ENCODE data around the gene PARP9.
"Not testable (repeated sequence)": the region's sequence is repeated elsewhere in the genome, so short reads cannot be mapped to it uniquely, and the experiment has no call there.

PARP9 gene

GRCh38 chr3:122568755-122569154 lies 4.7 kb upstream of the PARP9 start:
- Mint-ChIP-seq H3K4me1 (peaks cover 18% of the 10 kb centered on the region), H3K4me3 (no peak overlapping the region), H3K36me3 (ENCODE audit: low read depth) (no peaks in the 10 kb centered on the region), H3K27me3 (ENCODE audit: low read depth, poor library complexity) (peaks cover 27% of the 10 kb centered on the region), H3K9me3 (no peaks in the 10 kb centered on the region), H3K27ac (no peak overlapping the region)
- DNase-seq: no peak
- TF ChIP-seq CTCF (IDR thresholded peaks at IDR 0.05): no peak

GRCh38 chr3:122568131-122568530 lies 4.0 kb upstream of the PARP9 start:
- not testable (repeated sequence) for H3K36me3 Mint-ChIP-seq (ENCODE audit: low read depth); H3K27ac Mint-ChIP-seq; H3K4me3 Mint-ChIP-seq; H3K9me3 Mint-ChIP-seq; DNase-seq
- H3K4me1 Mint-ChIP-seq: peaks cover 16% of the 10 kb centered on the region
- H3K27me3 Mint-ChIP-seq (ENCODE audit: low read depth, poor library complexity): peaks cover 31% of the 10 kb centered on the region

- Mint-ChIP-seq H3K27ac (no peak overlapping the region), H3K27me3 (ENCODE audit: low read depth, poor library complexity) (peaks cover 53% of the 10 kb centered on the region), H3K36me3 (ENCODE audit: low read depth) (no peaks in the 10 kb centered on the region), H3K4me3 (peak overlapping the region; percentile 80), H3K4me1 (peaks cover 8% of the 10 kb centered on the region), H3K9me3 (no peaks in the 10 kb centered on the region)
- DNase-seq: no peak
- no peak for TF ChIP-seq CTCF (IDR thresholded peaks at IDR 0.05)
These were observed 429 bp downstream of the PARP9 start for GRCh38 chr3:122563717-122564025.

- TF ChIP-seq CTCF (IDR thresholded peaks at IDR 0.05): no peak
- Mint-ChIP-seq H3K4me1 (peaks cover 6% of the 10 kb centered on the region), H3K9me3 (no peaks in the 10 kb centered on the region), H3K36me3 (ENCODE audit: low read depth) (no peaks in the 10 kb centered on the region), H3K4me3 (peak overlapping the region; percentile 80), H3K27me3 (ENCODE audit: low read depth, poor library complexity) (peaks cover 53% of the 10 kb centered on the region), H3K27ac (no peak overlapping the region)
- no peak for DNase-seq
These were observed 980 bp downstream of the PARP9 start for GRCh38 chr3:122562923-122563716.

GRCh38 chr3:122560680-122561079 lies 3.4 kb downstream of the PARP9 start:
- no peak overlapping the region for H3K4me3 Mint-ChIP-seq
- no peaks in the 10 kb centered on the region for H3K9me3 Mint-ChIP-seq
- DNase-seq: peak; percentile 23
- H3K27ac Mint-ChIP-seq: no peak overlapping the region
- H3K36me3 Mint-ChIP-seq (ENCODE audit: low read depth): no peaks in the 10 kb centered on the region
- peak; percentile 41 for TF ChIP-seq CTCF (IDR thresholded peaks at IDR 0.05)
- peaks cover 38% of the 10 kb centered on the region for H3K27me3 Mint-ChIP-seq (ENCODE audit: low read depth, poor library complexity)
- peaks cover 6% of the 10 kb centered on the region for H3K4me1 Mint-ChIP-seq

GRCh38 chr3:122559906-122560305 lies 4.2 kb downstream of the PARP9 start:
- Mint-ChIP-seq H3K4me1 (peaks cover 6% of the 10 kb centered on the region), H3K36me3 (ENCODE audit: low read depth) (no peaks in the 10 kb centered on the region), H3K9me3 (no peaks in the 10 kb centered on the region), H3K27ac (no peak overlapping the region), H3K27me3 (ENCODE audit: low read depth, poor library complexity) (peaks cover 38% of the 10 kb centered on the region), H3K4me3 (no peak overlapping the region)
- no peak for TF ChIP-seq CTCF (IDR thresholded peaks at IDR 0.05)
- no peak for DNase-seq
